Sigmoid colon (tissue), 7 donors: ENCODE results near the gene SLIT3. TPM values are rescaled to one million over a fixed set of nuclear protein-coding genes. Genes with fewer than 3 reads are reported as not detected.
"Not testable (repeated sequence)": the region's sequence is repeated elsewhere in the genome, so short reads cannot be mapped to it uniquely, and the experiment has no call there.

Experiments used
- DNase-seq: peaks from one replicate; pipeline ENCODE4 v3.0.0-alpha.2; 2019
- H3K27ac ChIP-seq, 4 donors: fragments of 200-600 bp; sonication (generic); one replicate each; pipeline ENCODE4 v1.5.1; 2016 to 2019; ENCODE audit warnings: mild to moderate bottlenecking in 1 of 4
- H3K27me3 ChIP-seq, 3 donors: fragments of 200-600 bp; sonication (generic); one replicate each; pipeline ENCODE4 v1.5.1; 2019; ENCODE audit warnings: mild to moderate bottlenecking in 1 of 3
- H3K36me3 ChIP-seq, 4 donors: fragments of 200-600 bp; sonication (generic); one replicate each; pipeline ENCODE4 v1.5.1; 2016 to 2019
- H3K4me1 ChIP-seq, 4 donors: fragments of 200-600 bp; sonication (generic); one replicate each; pipeline ENCODE4 v1.5.1; 2017 to 2019
- H3K4me3 ChIP-seq, 4 donors: fragments of 200-600 bp; sonication (generic); one replicate each; pipeline ENCODE4 v1.5.1; 2017 to 2019; ENCODE audit warnings: mild to moderate bottlenecking in 2 of 4, moderate library complexity in 1 of 4
- H3K9me3 ChIP-seq, 4 donors: fragments of 200-600 bp in 3 of 4; sonication (generic) in 3 of 4; one replicate each; pipeline versions ENCODE4 v1.5.1 to v1.6.1; 2013 to 2019
- EP300 ChIP-seq, 4 donors: sonication (generic); formaldehyde crosslinking; IDR thresholded peaks; one replicate each; pipeline ENCODE4 v1.6.1; 2017; ENCODE audit warnings: antibody characterized with exemption in 4 of 4
- POLR2A ChIP-seq, 2 donors: fragments of 450-650 bp; IDR thresholded peaks; one replicate each; pipeline ENCODE4 v1.6.1; 2016; ENCODE audit warnings: antibody characterized with exemption in 2 of 2, mild to moderate bottlenecking in 2 of 2, moderate library complexity in 2 of 2
- POLR2AphosphoS5 ChIP-seq, 4 donors: sonication (generic); formaldehyde crosslinking; IDR thresholded peaks; one replicate each; pipeline ENCODE4 v1.6.1; 2017; ENCODE audit warnings: antibody characterized with exemption in 4 of 4
- WGBS, 2 donors: extraction: QIAGEN DNeasy Blood & Tissue Kit; methylation state at CpG; one replicate each; pipeline ENCODE4 v1.1.7; 2013; 5-methylcytosine and 5-hydroxymethylcytosine counted together
- intact Hi-C: fragments of 100-400 bp; cut with DNase I; formaldehyde crosslinking; loops from one replicate; pipeline ENCODE4 v1.15.1; 2023
- polyA plus RNA-seq, 3 donors: library from polyadenylated mRNA; stranded (reverse); fragments of 200-250 nt; gene quantifications; one replicate each; pipeline ENCODE4 v1.2.3, GENCODE V29; 2013
- total RNA-seq, 4 donors: library from RNA; depleted of rRNA; stranded (reverse); fragments of >200 nt; gene quantifications; one replicate each; pipeline ENCODE4 v1.1.0, GENCODE V29; 2016
- TF ChIP-seq, protein P1 (sequence below), 4 experiments: fragments of 450-650 bp in 3 of 4; fragments of 200-600 bp in 1 of 4; IDR thresholded peaks; one replicate each; pipeline ENCODE4 v1.5.1; 2016 to 2019; ENCODE audit warnings: antibody characterized with exemption in 4 of 4, mild to moderate bottlenecking in 3 of 4, moderate library complexity in 2 of 4
- donor health status: healthy with polysubstance abuse.
- donor health status: Bipolar disorder and iron deficiency.
- donor health status: healthy.

The SLIT3 gene
- total and polyA plus RNA-seq, 7 donors: 0.23 to 46.3 (median 30.0) TPM

DNA sequence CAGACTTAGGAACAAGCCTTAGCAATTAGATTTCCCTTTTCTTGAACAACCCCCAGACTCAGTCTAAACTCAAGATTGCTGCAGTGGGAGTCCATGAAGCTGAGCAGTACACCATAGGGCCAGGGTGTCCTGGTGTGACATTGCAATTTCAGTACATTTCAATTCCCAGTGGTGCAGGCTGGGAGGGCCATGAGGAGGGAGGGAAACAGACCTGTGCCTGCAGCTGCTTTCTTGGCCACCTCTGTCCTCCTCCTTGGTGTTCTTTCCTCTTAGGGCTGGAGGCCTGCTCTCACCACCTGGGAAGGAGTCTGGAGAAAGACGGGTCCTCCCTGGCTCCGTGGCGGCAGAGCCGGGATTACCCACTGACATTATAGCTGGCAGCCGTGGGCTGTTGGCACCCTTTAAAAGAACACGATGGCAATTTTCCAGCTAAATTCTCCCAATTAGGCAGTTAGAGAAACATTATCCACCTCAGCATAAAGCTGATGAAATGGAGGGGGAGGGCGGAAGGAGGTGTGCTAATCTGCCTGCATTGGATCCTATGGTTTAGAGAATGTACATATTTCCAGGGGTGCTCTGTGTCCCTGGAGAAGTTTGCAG is 186.4 kb downstream of the SLIT3 start:
- Histone ChIP-seq H3K4me3 (no peak overlapping the region), H3K27me3 (no peaks in the 10 kb centered on the region), H3K36me3 (no peaks in the 10 kb centered on the region), H3K9me3 (no peaks in the 10 kb centered on the region), H3K4me1 (peaks cover 0 to 7% (median 0%) of the 10 kb centered on the region in 4 donors), H3K27ac (no peak overlapping the region)
- WGBS, 2 donors: 90 to 93% methylated on average over 7 of the region's 7 CpGs
- DNase-seq: no peak
- TF ChIP-seq, protein P1, sequence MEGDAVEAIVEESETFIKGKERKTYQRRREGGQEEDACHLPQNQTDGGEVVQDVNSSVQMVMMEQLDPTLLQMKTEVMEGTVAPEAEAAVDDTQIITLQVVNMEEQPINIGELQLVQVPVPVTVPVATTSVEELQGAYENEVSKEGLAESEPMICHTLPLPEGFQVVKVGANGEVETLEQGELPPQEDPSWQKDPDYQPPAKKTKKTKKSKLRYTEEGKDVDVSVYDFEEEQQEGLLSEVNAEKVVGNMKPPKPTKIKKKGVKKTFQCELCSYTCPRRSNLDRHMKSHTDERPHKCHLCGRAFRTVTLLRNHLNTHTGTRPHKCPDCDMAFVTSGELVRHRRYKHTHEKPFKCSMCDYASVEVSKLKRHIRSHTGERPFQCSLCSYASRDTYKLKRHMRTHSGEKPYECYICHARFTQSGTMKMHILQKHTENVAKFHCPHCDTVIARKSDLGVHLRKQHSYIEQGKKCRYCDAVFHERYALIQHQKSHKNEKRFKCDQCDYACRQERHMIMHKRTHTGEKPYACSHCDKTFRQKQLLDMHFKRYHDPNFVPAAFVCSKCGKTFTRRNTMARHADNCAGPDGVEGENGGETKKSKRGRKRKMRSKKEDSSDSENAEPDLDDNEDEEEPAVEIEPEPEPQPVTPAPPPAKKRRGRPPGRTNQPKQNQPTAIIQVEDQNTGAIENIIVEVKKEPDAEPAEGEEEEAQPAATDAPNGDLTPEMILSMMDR (IDR thresholded peaks at IDR 0.05): no peak
- TF ChIP-seq POLR2AphosphoS5 (IDR thresholded peaks at IDR 0.05): no peak
- TF ChIP-seq EP300 (IDR thresholded peaks at IDR 0.05): no peak
- TF ChIP-seq POLR2A (IDR thresholded peaks at IDR 0.05): no peak
- intact Hi-C loops: no loop called here

DNA sequence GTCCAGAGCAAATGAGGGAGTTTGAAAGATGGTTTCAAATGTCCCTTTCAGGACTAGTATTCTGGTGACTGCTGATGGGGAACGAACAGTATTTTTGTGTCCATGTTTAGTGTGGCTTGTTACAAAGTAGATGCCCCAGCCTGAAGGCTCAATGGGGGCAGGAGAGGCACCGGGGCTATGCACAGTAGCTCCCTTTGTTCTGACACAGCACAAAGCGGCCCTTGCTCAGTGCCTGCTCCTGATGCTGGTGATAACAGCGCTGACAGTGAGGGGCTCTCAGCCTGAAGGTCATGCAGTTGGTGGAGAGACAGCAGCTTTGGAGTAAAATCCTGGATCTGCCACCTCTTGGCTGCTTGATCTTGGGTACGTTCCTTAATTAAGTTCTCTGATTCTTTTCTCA is 188.9 kb downstream of the SLIT3 start:
- H3K4me3 ChIP-seq: no peak overlapping the region
- intact Hi-C loops: no loop called here
- WGBS, 2 donors: 79 to 88% methylated on average over 5 of the region's 5 CpGs
- no peak overlapping the region for H3K27ac ChIP-seq
- TF ChIP-seq POLR2A (IDR thresholded peaks at IDR 0.05) (no peak), POLR2AphosphoS5 (IDR thresholded peaks at IDR 0.05) (no peak), EP300 (IDR thresholded peaks at IDR 0.05) (no peak)
- TF ChIP-seq, protein P1 (IDR thresholded peaks at IDR 0.05): no peak
- H3K27me3 ChIP-seq: no peaks in the 10 kb centered on the region
- no peaks in the 10 kb centered on the region for H3K9me3 ChIP-seq
- no peaks in the 10 kb centered on the region for H3K36me3 ChIP-seq
- no peak for DNase-seq
- H3K4me1 ChIP-seq: peaks cover 0 to 7% (median 0%) of the 10 kb centered on the region in 4 donors

DNA sequence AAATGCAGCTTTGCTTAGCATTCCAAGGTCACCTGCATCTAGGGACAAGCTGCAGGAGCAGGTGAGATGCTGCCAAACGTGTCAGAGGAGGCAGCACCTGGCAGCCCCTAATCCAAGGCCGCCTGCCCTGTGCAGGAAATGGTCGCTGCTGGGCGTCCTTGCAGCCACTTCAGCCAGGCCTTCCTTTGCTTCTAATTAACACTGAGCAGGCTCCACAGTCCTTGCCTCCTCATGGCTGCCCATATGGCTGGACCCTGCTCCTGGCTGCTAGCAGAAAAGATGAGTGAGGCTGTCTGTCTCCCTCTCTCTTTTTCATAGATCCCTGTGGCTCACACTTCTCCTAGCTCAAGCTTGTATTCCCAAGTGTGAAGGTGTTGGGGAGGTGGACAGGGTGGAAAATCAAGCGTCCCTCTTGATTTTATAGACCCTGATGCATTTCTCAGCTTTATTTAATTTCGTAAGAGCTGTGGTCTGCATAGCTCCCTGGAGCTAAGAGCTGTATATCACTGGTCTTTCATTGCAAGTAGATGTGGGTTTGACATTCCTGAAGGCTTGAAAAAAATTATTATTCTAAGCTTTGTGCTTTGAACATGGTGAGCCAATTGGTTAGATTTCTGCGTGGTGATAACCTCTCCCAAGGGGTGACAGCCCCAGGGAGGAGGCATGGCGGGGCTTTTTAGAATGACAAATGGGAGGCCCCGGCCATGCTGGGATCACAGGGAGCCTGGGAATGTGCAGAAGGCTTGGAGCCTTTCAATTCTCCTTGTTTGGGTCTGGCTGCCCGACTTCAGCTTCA is 193.8 kb downstream of the SLIT3 start:
- TF ChIP-seq POLR2AphosphoS5 (IDR thresholded peaks at IDR 0.05) (no peak), POLR2A (IDR thresholded peaks at IDR 0.05) (no peak), EP300 (IDR thresholded peaks at IDR 0.05) (no peak)
- TF ChIP-seq, protein P1 (IDR thresholded peaks at IDR 0.05): no peak
- DNase-seq: no peak
- Histone ChIP-seq H3K4me1 (no peaks in the 10 kb centered on the region), H3K4me3 (no peak overlapping the region), H3K27ac (no peak overlapping the region), H3K9me3 (no peaks in the 10 kb centered on the region), H3K27me3 (no peaks in the 10 kb centered on the region), H3K36me3 (no peaks in the 10 kb centered on the region)
- intact Hi-C loops: no loop called here
- WGBS, 2 donors: 65 to 70% methylated on average over 10 of the region's 10 CpGs

DNA sequence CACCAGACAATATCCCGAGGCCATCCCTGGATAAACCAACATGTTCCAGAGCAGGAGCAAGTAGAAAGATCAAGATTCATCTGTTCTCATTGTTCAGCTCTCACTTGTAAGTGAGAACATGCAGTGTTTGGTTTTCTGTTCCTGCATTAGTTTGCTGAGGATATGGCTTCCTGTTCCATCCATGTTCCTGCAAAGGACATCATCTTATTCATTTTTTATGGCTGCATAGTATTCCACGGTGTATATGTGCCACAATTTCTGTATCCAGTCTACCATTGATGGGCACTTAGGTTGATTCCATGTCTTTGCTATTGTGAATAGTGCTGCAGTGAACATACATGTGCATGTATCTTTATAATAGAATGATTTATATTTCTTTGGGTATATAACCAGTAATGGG is 195.4 kb downstream of the SLIT3 start:
- H3K4me3 ChIP-seq, H3K9me3 ChIP-seq, H3K27me3 ChIP-seq, intact Hi-C loops, H3K36me3 ChIP-seq, H3K4me1 ChIP-seq, H3K27ac ChIP-seq, DNase-seq: not testable (repeated sequence)
- WGBS, 2 donors: 72 to 87% methylated on average over 2 of the region's 2 CpGs

DNA sequence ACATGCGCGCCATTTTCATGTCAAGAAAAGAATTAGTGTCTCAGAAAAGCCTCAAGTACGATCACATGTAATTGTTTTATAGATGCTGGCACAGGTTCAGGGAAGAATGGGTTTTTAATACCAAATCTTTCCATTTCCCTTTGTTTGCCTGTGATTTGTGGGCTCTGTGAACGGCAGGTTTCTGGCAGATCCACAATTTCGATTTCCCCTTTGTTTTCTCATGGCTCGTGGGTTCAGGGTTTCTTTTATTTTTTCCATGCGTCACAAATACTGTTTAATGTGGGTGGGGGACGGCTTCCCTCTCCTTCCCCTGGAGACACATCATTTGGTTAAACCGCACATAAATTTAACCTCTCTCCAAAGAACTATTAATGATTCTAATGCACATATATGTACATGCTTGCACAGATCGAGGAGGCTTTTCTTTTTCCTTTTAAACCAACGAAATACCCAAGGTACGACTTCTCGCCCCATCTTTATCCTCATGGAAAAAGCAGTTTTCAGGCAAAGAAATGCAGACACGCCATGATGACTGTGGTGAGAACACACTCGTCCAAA is 195.9 kb downstream of the SLIT3 start:
- no peaks in the 10 kb centered on the region for H3K9me3 ChIP-seq
- H3K27ac ChIP-seq: no peak overlapping the region
- no peaks in the 10 kb centered on the region for H3K27me3 ChIP-seq
- DNase-seq: no peak
- no peaks in the 10 kb centered on the region for H3K36me3 ChIP-seq
- no peaks in the 10 kb centered on the region for H3K4me1 ChIP-seq
- TF ChIP-seq POLR2A (IDR thresholded peaks at IDR 0.05) (no peak), POLR2AphosphoS5 (IDR thresholded peaks at IDR 0.05) (no peak), EP300 (IDR thresholded peaks at IDR 0.05) (no peak)
- TF ChIP-seq, protein P1 (IDR thresholded peaks at IDR 0.05): no peak
- H3K4me3 ChIP-seq: no peak overlapping the region
- intact Hi-C loops: no loop called here
- WGBS, 2 donors: 72 to 79% methylated on average over 15 of the region's 15 CpGs
